ENCODE data around the gene KCNH1.

The KCNH1 gene

GRCh38 chr1:210731597-210731996 is 402.4 kb downstream of the KCNH1 start (continued):
- TF ChIP-seq, protein P1, sequence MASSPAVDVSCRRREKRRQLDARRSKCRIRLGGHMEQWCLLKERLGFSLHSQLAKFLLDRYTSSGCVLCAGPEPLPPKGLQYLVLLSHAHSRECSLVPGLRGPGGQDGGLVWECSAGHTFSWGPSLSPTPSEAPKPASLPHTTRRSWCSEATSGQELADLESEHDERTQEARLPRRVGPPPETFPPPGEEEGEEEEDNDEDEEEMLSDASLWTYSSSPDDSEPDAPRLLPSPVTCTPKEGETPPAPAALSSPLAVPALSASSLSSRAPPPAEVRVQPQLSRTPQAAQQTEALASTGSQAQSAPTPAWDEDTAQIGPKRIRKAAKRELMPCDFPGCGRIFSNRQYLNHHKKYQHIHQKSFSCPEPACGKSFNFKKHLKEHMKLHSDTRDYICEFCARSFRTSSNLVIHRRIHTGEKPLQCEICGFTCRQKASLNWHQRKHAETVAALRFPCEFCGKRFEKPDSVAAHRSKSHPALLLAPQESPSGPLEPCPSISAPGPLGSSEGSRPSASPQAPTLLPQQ (tag by site-specific recombination; IDR thresholded peaks at IDR 0.05) = no peak
- no peak for TF ChIP-seq ZNF623 (tag by site-specific recombination; IDR thresholded peaks at IDR 0.05)
- TF ChIP-seq ZNF560 (tag by site-specific recombination; IDR thresholded peaks at IDR 0.05; ENCODE audit: borderline replicate concordance) = no peak
- TF ChIP-seq ZNF37A (tag by site-specific recombination; IDR thresholded peaks at IDR 0.05) = no peak
- no peak for TF ChIP-seq ZNF768 (tag by site-specific recombination; IDR thresholded peaks at IDR 0.05)

DNA sequence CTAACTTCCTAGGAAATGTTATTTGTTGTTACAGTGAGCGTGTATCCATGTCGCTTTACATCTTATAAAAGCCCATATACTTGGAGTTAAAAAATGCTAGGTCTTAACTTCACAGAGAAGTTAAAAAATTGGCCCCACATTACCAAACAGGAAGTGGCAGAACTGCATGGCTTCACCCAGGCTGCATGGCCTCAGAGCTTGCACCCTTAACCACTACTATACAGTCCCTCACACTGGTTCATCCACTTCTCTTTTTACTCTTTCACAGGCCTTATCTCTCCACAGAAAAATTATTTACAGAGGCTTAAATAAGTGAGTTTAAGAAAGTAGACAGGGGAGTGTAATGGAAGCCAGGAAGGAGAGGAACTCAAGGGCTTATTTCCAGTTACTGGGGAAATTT is 402.8 kb downstream of the KCNH1 start:
- H3K27ac ChIP-seq (ENCODE audit: extremely low read depth, low read depth, low read length) = no peak overlapping the region
- ChIA-PET CTCF (no interaction called here), POLR2A (no interaction called here)
- H3K4me3 ChIP-seq (ENCODE audit: low read depth, low read length) = no peak overlapping the region
- TF ChIP-seq ZNF202 (tag by site-specific recombination; IDR thresholded peaks at IDR 0.05; ENCODE audit: borderline replicate concordance) (no peak), ZNF530 (tag by site-specific recombination; IDR thresholded peaks at IDR 0.05; ENCODE audit: low read depth) (no peak), SCRT1 (tag by site-specific recombination; IDR thresholded peaks at IDR 0.05; ENCODE audit: borderline replicate concordance) (no peak), HOXC10 (CRISPR knock-in tag; IDR thresholded peaks at IDR 0.05) (no peak), ZNF223 (tag by site-specific recombination; IDR thresholded peaks at IDR 0.05) (no peak), ZSCAN16 (tag by site-specific recombination; IDR thresholded peaks at IDR 0.05) (no peak), SP7 (tag by site-specific recombination; IDR thresholded peaks at IDR 0.05) (no peak), OVOL3 (tag by site-specific recombination; IDR thresholded peaks at IDR 0.05) (no peak), SALL2 (tag by site-specific recombination; IDR thresholded peaks at IDR 0.05; ENCODE audit: borderline replicate concordance) (no peak)
- TF ChIP-seq, protein P2, sequence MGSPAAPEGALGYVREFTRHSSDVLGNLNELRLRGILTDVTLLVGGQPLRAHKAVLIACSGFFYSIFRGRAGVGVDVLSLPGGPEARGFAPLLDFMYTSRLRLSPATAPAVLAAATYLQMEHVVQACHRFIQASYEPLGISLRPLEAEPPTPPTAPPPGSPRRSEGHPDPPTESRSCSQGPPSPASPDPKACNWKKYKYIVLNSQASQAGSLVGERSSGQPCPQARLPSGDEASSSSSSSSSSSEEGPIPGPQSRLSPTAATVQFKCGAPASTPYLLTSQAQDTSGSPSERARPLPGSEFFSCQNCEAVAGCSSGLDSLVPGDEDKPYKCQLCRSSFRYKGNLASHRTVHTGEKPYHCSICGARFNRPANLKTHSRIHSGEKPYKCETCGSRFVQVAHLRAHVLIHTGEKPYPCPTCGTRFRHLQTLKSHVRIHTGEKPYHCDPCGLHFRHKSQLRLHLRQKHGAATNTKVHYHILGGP (tag by site-specific recombination; IDR thresholded peaks at IDR 0.05) = no peak
- TF ChIP-seq, protein P3, sequence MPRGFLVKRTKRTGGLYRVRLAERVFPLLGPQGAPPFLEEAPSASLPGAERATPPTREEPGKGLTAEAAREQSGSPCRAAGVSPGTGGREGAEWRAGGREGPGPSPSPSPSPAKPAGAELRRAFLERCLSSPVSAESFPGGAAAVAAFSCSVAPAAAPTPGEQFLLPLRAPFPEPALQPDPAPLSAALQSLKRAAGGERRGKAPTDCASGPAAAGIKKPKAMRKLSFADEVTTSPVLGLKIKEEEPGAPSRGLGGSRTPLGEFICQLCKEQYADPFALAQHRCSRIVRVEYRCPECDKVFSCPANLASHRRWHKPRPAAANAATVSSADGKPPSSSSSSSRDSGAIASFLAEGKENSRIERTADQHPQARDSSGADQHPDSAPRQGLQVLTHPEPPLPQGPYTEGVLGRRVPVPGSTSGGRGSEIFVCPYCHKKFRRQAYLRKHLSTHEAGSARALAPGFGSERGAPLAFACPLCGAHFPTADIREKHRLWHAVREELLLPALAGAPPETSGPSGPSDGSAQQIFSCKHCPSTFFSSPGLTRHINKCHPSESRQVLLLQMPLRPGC (tag by site-specific recombination; IDR thresholded peaks at IDR 0.05) = no peak
- no peaks in the 10 kb centered on the region for H3K36me3 ChIP-seq (ENCODE audit: control insufficient read depth in 2 of 2, insufficient read depth in 1 of 2, low read length in 2 of 2)
- no peaks in the 10 kb centered on the region for H3K4me1 ChIP-seq (ENCODE audit: control insufficient read depth, insufficient read depth, low read length)
- no peaks in the 10 kb centered on the region for H3K9me3 ChIP-seq (ENCODE audit: control insufficient read depth, insufficient read depth, low read depth, low read length)

- H3K9me3 ChIP-seq (ENCODE audit: control insufficient read depth, insufficient read depth, low read depth, low read length) = no peaks in the 10 kb centered on the region
- H3K36me3 ChIP-seq (ENCODE audit: control insufficient read depth in 2 of 2, insufficient read depth in 1 of 2, low read length in 2 of 2) = no peaks in the 10 kb centered on the region
- no peaks in the 10 kb centered on the region for H3K4me1 ChIP-seq (ENCODE audit: control insufficient read depth, insufficient read depth, low read length)
- ChIA-PET POLR2A (no interaction called here), CTCF (interaction anchor here (0.7 kb wide), 1 partner anchor 931 kb away, joined by 3 read pairs; no protein-coding TSS in a partner anchor)
- H3K27ac ChIP-seq (ENCODE audit: extremely low read depth, low read depth, low read length) = no peak overlapping the region
- H3K4me3 ChIP-seq (ENCODE audit: low read depth, low read length) = no peak overlapping the region
- no peak for TF ChIP-seq ZNF791 (tag by site-specific recombination; IDR thresholded peaks at IDR 0.05)
- TF ChIP-seq ZNF610 (tag by site-specific recombination; IDR thresholded peaks at IDR 0.05; ENCODE audit: borderline replicate concordance) = no peak
- no peak for TF ChIP-seq ZNF10 (tag by site-specific recombination; IDR thresholded peaks at IDR 0.05)
- TF ChIP-seq ZNF239 (tag by site-specific recombination; IDR thresholded peaks at IDR 0.05) = no peak
- no peak for TF ChIP-seq ZNF514 (tag by site-specific recombination; IDR thresholded peaks at IDR 0.05)
- TF ChIP-seq BCL11B (tag by site-specific recombination; IDR thresholded peaks at IDR 0.05; ENCODE audit: low read depth) = no peak
- no peak for TF ChIP-seq ZNF324 (tag by site-specific recombination; IDR thresholded peaks at IDR 0.05)
- no peak for TF ChIP-seq ZNF837 (tag by site-specific recombination; IDR thresholded peaks at IDR 0.05)
- no peak for TF ChIP-seq GFI1B (tag by site-specific recombination; IDR thresholded peaks at IDR 0.05)
- TF ChIP-seq ZNF561 (tag by site-specific recombination; IDR thresholded peaks at IDR 0.05; ENCODE audit: borderline replicate concordance) = no peak
- no peak for TF ChIP-seq SP3 (tag by site-specific recombination; IDR thresholded peaks at IDR 0.05)
- no peak for TF ChIP-seq ZNF747 (tag by site-specific recombination; IDR thresholded peaks at IDR 0.05)
- no peak for TF ChIP-seq ZNF394 (tag by site-specific recombination; IDR thresholded peaks at IDR 0.05; ENCODE audit: borderline replicate concordance)
- TF ChIP-seq ZBTB8A (tag by site-specific recombination; IDR thresholded peaks at IDR 0.05) = no peak
These were observed 403.9 kb downstream of the KCNH1 start for GRCh38 chr1:210730023-210730422.

Measured in HEK293 (cell line).